Measurements from ENCODE around the gene DVL2.

DVL2 gene

GRCh38 chr17:7224110-7224509, 10.2 kb downstream of the DVL2 start:
- H3K36me3 ChIP-seq (ENCODE audit: control insufficient read depth in 2 of 2, insufficient read depth in 1 of 2, low read length in 2 of 2) = peaks cover 26 to 82% of the 10 kb centered on the region in 2 experiments
- H3K4me1 ChIP-seq (ENCODE audit: control insufficient read depth, insufficient read depth, low read length) = no peaks in the 10 kb centered on the region
- H3K9me3 ChIP-seq (ENCODE audit: control insufficient read depth, insufficient read depth, low read depth, low read length) = no peaks in the 10 kb centered on the region
- TF ChIP-seq ZNF639 (tag by site-specific recombination; IDR thresholded peaks at IDR 0.05) = no peak
- no peak for TF ChIP-seq ZNF37A (tag by site-specific recombination; IDR thresholded peaks at IDR 0.05)
- no peak for TF ChIP-seq KLF1 (tag by site-specific recombination; IDR thresholded peaks at IDR 0.05)
- TF ChIP-seq ZNF664 (tag by site-specific recombination; IDR thresholded peaks at IDR 0.05) = no peak
- TF ChIP-seq ZSCAN5A (tag by site-specific recombination; IDR thresholded peaks at IDR 0.05) = no peak
- no peak for TF ChIP-seq RBAK (tag by site-specific recombination; IDR thresholded peaks at IDR 0.05)
- TF ChIP-seq ZNF10 (tag by site-specific recombination; IDR thresholded peaks at IDR 0.05) = no peak
- ChIA-PET POLR2A (interaction anchor here (1.0 to 9.8 kb wide), 4 partner anchors 10 to 38 kb away, joined by 3 to 284 read pairs (median 6); partner anchors contain the start of genes DVL2, GABARAP and PHF23), CTCF (no interaction called here)
- H3K4me3 ChIP-seq (ENCODE audit: low read depth, low read length) = no peak overlapping the region
- no peak overlapping the region for H3K27ac ChIP-seq (ENCODE audit: extremely low read depth, low read depth, low read length)

- ChIA-PET POLR2A (interaction anchor here (1.0 to 9.8 kb wide), 4 partner anchors 9 to 106 kb away, joined by 3 to 284 read pairs (median 6); partner anchors contain the start of genes DVL2, GABARAP, NEURL4 and PHF23), CTCF (interaction anchor here (1.3 kb wide), 1 partner anchor 9 kb away, joined by 7 read pairs; no protein-coding TSS in a partner anchor)
- TF ChIP-seq ZNF175 (tag by site-specific recombination; IDR thresholded peaks at IDR 0.05) (no peak), HIC1 (tag by site-specific recombination; IDR thresholded peaks at IDR 0.05) (no peak), ZNF707 (tag by site-specific recombination; IDR thresholded peaks at IDR 0.05) (no peak), ATF2 (tag by site-specific recombination; IDR thresholded peaks at IDR 0.05; ENCODE audit: low read depth) (no peak), ZNF610 (tag by site-specific recombination; IDR thresholded peaks at IDR 0.05; ENCODE audit: borderline replicate concordance) (no peak)
- Histone ChIP-seq H3K36me3 (ENCODE audit: control insufficient read depth in 2 of 2, insufficient read depth in 1 of 2, low read length in 2 of 2) (peaks cover 22 to 74% of the 10 kb centered on the region in 2 experiments), H3K4me3 (ENCODE audit: low read depth, low read length) (no peak overlapping the region), H3K27ac (ENCODE audit: extremely low read depth, low read depth, low read length) (no peak overlapping the region), H3K9me3 (ENCODE audit: control insufficient read depth, insufficient read depth, low read depth, low read length) (no peaks in the 10 kb centered on the region), H3K4me1 (ENCODE audit: control insufficient read depth, insufficient read depth, low read length) (no peaks in the 10 kb centered on the region)
These were observed 10.9 kb downstream of the DVL2 start for GRCh38 chr17:7223375-7223774.

- H3K4me1 ChIP-seq (ENCODE audit: control insufficient read depth, insufficient read depth, low read length) = no peaks in the 10 kb centered on the region
- POLR2A ChIA-PET = interaction anchor here (1.0 to 9.8 kb wide), 5 partner anchors 9 to 106 kb away, joined by 3 to 284 read pairs (median 10); partner anchors contain the start of genes DVL2, GABARAP, GPS2 and NEURL4
- CTCF ChIA-PET = interaction anchor here (1.3 kb wide), 1 partner anchor 9 kb away, joined by 7 read pairs; no protein-coding TSS in a partner anchor
These were observed 11.4 kb downstream of the DVL2 start for GRCh38 chr17:7222972-7223292.

More at GRCh38 chr17:7222972-7223292, 11.4 kb downstream of the DVL2 start:
- H3K4me3 ChIP-seq (ENCODE audit: low read depth, low read length) = no peak overlapping the region
- H3K9me3 ChIP-seq (ENCODE audit: control insufficient read depth, insufficient read depth, low read depth, low read length) = no peaks in the 10 kb centered on the region
- H3K36me3 ChIP-seq (ENCODE audit: control insufficient read depth in 2 of 2, insufficient read depth in 1 of 2, low read length in 2 of 2) = peaks cover 20 to 70% of the 10 kb centered on the region in 2 experiments; a peak in 2 of 3 replicates
- TF ChIP-seq ZNF16 (tag by site-specific recombination; IDR thresholded peaks at IDR 0.05; ENCODE audit: low read depth) = no peak
- peak; percentile 81; the same call in 1 of the 2 replicates for TF ChIP-seq ZNF394 (tag by site-specific recombination; IDR thresholded peaks at IDR 0.05; ENCODE audit: borderline replicate concordance)
- 0 out of 2 replicates have a peak overlapping the region, but pooled peaks have one; percentile 49 for H3K27ac ChIP-seq (ENCODE audit: extremely low read depth, low read depth, low read length)

All from HEK293 (cell line).